ENCODE results near the gene KIAA1217.

KIAA1217 gene

DNA sequence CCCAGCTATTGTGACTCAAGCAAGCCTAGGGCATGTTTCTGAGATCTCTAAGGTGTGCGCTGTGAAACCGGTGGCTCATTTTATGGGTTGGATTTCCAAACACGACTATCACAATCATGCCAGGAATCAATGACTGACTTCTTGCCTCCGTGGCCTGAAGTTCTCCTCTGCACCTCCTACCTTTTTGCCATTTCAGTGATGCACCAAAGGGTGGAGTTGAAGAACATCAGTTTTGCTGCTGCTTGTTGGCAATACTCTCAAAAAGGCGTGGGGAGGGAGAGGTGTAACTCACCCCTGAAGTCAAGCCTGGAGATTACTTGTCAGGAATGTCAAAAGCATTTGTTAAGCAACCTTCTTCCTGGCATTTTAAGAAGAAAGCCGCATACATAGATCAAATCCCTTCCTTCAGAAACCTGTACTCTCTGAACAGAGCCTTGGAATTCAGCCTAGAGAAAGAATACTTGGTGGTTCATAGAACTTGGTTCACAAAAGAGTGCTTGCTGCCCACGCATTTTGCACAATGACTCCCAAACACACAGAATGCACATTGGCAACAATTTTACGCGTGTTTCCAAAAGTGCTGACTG lies 41.0 kb downstream of the KIAA1217 start:
- H3K4me3 ChIP-seq (ENCODE audit: low read length): no peak overlapping the region
- peaks cover 16% of the 10 kb centered on the region for H3K4me1 ChIP-seq (ENCODE audit: control insufficient read depth, low read depth, low read length)
- no peak overlapping the region for H3K9ac ChIP-seq (ENCODE audit: low read length)
- H3K36me3 ChIP-seq (ENCODE audit: control insufficient read depth, low read depth, low read length): no peaks in the 10 kb centered on the region
- no peaks in the 10 kb centered on the region for H3K27me3 ChIP-seq (ENCODE audit: control insufficient read depth, insufficient read depth, low read length)
- no peak overlapping the region for H3K27ac ChIP-seq (ENCODE audit: low read length)
- no peaks in the 10 kb centered on the region for H3K9me3 ChIP-seq (ENCODE audit: control insufficient read depth, low read depth, low read length)

DNA sequence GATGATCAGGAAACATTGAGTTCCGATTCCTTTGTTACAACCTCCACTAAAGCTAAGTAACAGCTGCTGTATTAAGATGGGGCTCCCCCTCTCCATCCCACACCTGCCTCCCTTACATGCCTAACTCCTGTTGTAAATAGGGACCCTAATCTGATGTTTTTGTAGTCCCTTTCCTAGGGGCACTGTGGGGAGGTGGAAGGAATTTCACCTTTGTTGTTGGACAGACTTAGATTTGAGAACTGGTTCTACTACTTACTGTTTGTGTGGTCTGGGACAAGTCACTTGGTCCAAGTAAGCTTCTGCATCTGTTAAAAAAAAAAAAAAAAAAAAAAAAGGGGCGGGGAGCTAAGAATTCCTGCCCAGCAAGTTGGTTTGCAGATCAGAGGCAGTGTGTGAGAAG lies 42.6 kb downstream of the KIAA1217 start:
- Histone ChIP-seq H3K27ac (ENCODE audit: low read length) (no peak overlapping the region), H3K27me3 (ENCODE audit: control insufficient read depth, insufficient read depth, low read length) (no peaks in the 10 kb centered on the region)

DNA sequence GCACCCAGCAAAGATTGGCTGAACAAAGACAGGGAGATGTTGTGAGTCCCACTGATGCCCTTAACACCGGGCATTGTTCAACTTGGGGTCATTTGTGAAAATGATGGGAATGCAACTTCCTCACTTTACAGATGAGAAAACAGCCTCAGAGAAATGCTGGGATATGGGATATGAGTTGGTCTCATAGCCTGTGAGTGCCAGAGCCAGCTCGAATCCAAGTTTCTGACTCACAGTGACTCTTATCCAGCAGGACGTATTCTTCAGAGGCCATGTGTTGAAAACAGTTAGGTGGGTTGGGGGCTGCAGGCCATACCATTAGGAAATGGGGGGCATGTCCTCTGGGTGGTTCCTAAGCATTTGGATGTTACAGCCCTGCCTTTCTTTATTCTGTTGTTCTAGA lies 45.2 kb downstream of the KIAA1217 start:
- H3K27ac ChIP-seq (ENCODE audit: low read length): no peak overlapping the region
- H3K9ac ChIP-seq (ENCODE audit: low read length): no peak overlapping the region
- no peaks in the 10 kb centered on the region for H3K9me3 ChIP-seq (ENCODE audit: control insufficient read depth, low read depth, low read length)
- peaks cover 36% of the 10 kb centered on the region for H3K4me1 ChIP-seq (ENCODE audit: control insufficient read depth, low read depth, low read length)
- no peak overlapping the region for H3K4me3 ChIP-seq (ENCODE audit: low read length)
- H3K27me3 ChIP-seq (ENCODE audit: control insufficient read depth, insufficient read depth, low read length): no peaks in the 10 kb centered on the region
- H3K36me3 ChIP-seq (ENCODE audit: control insufficient read depth, low read depth, low read length): no peaks in the 10 kb centered on the region

More for the DNA sequence above, 42.6 kb downstream of the KIAA1217 start:
- H3K4me1 ChIP-seq (ENCODE audit: control insufficient read depth, low read depth, low read length): peaks cover 31% of the 10 kb centered on the region
- H3K9me3 ChIP-seq (ENCODE audit: control insufficient read depth, low read depth, low read length): no peaks in the 10 kb centered on the region
- H3K4me3 ChIP-seq (ENCODE audit: low read length): no peak overlapping the region
- no peak overlapping the region for H3K9ac ChIP-seq (ENCODE audit: low read length)
- H3K36me3 ChIP-seq (ENCODE audit: control insufficient read depth, low read depth, low read length): no peaks in the 10 kb centered on the region

DNA sequence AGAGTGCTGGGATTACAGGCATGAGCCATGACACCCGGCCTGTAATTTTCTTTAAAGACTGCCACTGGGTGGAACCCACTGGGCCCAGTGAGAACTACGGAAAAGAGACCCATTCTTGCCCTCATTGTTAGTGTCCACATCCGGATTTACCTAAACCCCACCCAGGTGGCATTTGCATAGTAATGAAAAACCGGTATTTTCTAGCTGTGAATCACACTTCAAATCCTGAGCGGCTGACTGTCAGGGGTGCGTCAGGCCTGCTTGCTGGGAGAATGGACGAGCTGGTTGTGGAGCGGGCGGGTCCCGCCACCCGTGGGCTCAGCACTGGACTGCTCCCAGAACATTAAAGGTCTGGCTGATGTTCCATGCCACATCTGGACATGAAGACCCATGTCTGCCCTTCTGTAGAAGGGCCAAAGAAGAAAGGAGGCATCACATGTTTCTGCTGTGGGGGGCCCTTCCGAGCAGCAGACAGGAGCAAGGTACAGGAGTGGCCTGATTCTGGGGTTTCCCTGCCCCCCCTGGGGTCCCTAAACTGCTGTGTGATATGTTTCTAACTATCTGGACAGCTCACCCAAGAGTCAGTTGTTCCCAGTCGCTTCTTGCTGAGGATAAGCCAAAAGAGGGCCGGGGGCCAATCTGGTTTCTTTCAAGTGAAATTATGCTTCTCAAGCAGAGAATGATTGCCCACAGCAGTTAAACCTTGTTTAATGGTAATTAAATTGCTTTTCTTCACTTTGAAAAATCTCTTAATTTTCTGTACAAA lies 46.4 kb downstream of the KIAA1217 start:
- Histone ChIP-seq H3K9me3 (ENCODE audit: control insufficient read depth, low read depth, low read length) (no peaks in the 10 kb centered on the region), H3K36me3 (ENCODE audit: control insufficient read depth, low read depth, low read length) (no peaks in the 10 kb centered on the region), H3K9ac (ENCODE audit: low read length) (no peak overlapping the region), H3K27me3 (ENCODE audit: control insufficient read depth, insufficient read depth, low read length) (no peaks in the 10 kb centered on the region), H3K4me1 (ENCODE audit: control insufficient read depth, low read depth, low read length) (peaks cover 32% of the 10 kb centered on the region), H3K27ac (ENCODE audit: low read length) (no peak overlapping the region), H3K4me3 (ENCODE audit: low read length) (peak overlapping the region; percentile 23)

DNA sequence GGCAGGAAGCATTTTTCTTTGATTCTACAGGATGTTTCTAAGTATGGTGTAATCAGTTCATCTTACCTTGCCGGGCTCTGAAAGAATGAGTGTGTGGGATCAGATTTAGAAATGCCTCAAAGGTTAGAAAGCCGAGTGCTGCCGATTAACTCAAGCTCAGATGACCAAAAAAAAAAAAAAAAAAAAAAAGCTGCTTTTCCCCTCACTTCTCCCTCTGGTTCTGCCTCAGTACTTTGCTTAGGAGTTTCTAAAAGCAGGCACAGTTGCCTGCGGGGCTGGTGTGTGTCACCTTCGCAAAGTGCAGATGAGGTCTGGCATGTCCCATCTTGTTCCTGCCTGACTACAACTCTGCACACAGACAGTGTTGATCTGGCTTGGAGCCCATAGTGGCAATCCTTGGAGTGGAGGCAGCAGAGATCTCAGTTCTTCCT lies 47.0 kb downstream of the KIAA1217 start:
- Histone ChIP-seq H3K27ac (ENCODE audit: low read length) (no peak overlapping the region), H3K9ac (ENCODE audit: low read length) (no peak overlapping the region), H3K27me3 (ENCODE audit: control insufficient read depth, insufficient read depth, low read length) (no peaks in the 10 kb centered on the region), H3K36me3 (ENCODE audit: control insufficient read depth, low read depth, low read length) (no peaks in the 10 kb centered on the region), H3K4me3 (ENCODE audit: low read length) (no peak overlapping the region), H3K9me3 (ENCODE audit: control insufficient read depth, low read depth, low read length) (no peaks in the 10 kb centered on the region), H3K4me1 (ENCODE audit: control insufficient read depth, low read depth, low read length) (peaks cover 32% of the 10 kb centered on the region)

DNA sequence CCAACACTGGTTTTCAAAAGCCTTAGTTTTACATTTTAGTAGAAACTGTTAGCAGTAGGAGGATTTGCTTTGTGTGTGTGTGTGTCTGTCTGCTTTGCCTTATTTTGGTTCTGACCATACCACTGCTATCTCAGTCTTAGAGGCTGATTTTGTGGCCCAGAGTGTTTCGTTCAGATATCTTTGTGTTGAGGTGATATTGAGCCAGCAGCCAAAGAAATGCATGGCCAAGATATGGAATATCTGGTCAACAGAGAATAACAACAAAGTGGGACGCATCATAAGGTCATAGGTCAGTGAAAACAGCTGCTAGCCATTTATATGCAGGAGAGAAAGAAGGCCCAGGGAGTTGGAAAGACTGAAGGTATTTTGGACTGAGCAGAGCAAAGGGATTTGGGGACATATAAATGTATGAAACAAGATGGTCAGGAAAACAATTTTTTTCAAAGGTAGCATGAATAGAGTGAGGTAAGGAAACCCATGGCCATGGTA lies 47.7 kb downstream of the KIAA1217 start:
- Histone ChIP-seq H3K9ac (ENCODE audit: low read length) (no peak overlapping the region), H3K4me1 (ENCODE audit: control insufficient read depth, low read depth, low read length) (peaks cover 28% of the 10 kb centered on the region), H3K4me3 (ENCODE audit: low read length) (no peak overlapping the region), H3K27ac (ENCODE audit: low read length) (no peak overlapping the region), H3K27me3 (ENCODE audit: control insufficient read depth, insufficient read depth, low read length) (no peaks in the 10 kb centered on the region), H3K9me3 (ENCODE audit: control insufficient read depth, low read depth, low read length) (no peaks in the 10 kb centered on the region), H3K36me3 (ENCODE audit: control insufficient read depth, low read depth, low read length) (no peaks in the 10 kb centered on the region)

DNA sequence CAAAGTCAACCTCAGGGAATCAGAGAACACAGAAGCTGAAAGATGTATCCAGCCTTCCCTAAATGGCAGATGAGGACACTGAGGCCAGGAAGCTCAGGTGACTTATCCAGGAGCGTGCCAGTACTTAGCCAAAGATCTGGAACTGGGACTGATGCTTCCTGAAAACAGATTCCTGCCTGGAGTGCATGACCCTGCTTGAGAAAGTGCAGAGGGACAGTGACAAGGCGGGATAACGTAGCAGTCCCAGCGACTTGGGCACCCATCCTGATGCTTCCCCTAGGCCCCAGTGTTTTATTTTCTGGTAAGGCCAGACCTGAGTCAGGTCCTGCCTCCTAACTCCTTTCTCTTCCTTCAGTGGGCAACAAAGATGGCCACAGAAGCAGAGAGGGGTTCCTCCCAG lies 48.6 kb downstream of the KIAA1217 start:
- no peak overlapping the region for H3K9ac ChIP-seq (ENCODE audit: low read length)
- peaks cover 19% of the 10 kb centered on the region for H3K4me1 ChIP-seq (ENCODE audit: control insufficient read depth, low read depth, low read length)
- H3K27me3 ChIP-seq (ENCODE audit: control insufficient read depth, insufficient read depth, low read length): no peaks in the 10 kb centered on the region
- H3K9me3 ChIP-seq (ENCODE audit: control insufficient read depth, low read depth, low read length): no peaks in the 10 kb centered on the region
- H3K4me3 ChIP-seq (ENCODE audit: low read length): no peak overlapping the region
- H3K27ac ChIP-seq (ENCODE audit: low read length): no peak overlapping the region
- H3K36me3 ChIP-seq (ENCODE audit: control insufficient read depth, low read depth, low read length): no peaks in the 10 kb centered on the region

DNA sequence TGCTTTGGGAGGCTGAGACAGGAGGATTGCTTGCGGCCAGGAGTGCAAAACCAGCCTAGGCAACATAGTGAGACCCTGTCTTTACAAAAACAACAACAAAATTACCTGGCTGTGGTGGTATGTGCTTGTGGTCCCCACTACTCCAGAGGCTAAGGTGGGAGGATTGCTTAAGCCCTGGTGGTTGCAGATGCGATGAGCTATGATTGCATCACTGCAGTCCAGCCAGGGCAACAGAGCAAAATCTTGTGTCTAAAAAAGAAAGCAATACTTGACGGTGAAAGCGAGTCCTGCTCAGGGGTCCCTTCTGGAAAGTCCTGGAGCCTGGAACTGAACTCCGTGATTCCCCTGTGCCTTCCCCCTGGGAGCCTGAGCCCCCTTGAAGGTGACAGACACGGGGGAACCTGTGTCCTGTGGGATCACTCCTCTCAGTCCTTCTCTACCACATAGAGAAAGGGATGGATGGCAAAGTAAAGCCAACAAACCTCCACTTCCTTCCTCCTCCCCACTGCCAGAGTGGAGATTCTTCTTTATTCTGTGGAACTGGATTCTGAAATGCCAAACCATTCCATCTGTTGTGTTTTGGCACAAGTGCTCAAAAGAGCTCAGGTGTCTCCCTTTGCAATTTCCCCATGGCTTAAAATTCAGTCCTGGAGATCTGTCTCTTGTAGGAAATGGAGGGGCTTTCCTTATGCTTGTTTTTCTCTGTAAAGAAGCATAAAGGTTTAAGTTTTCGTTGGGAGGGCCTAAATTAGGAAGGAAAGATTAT lies 50.6 kb downstream of the KIAA1217 start:
- no peaks in the 10 kb centered on the region for H3K36me3 ChIP-seq (ENCODE audit: control insufficient read depth, low read depth, low read length)
- H3K9me3 ChIP-seq (ENCODE audit: control insufficient read depth, low read depth, low read length): no peaks in the 10 kb centered on the region
- no peak overlapping the region for H3K4me3 ChIP-seq (ENCODE audit: low read length)
- no peak overlapping the region for H3K27ac ChIP-seq (ENCODE audit: low read length)
- no peaks in the 10 kb centered on the region for H3K27me3 ChIP-seq (ENCODE audit: control insufficient read depth, insufficient read depth, low read length)
- H3K4me1 ChIP-seq (ENCODE audit: control insufficient read depth, low read depth, low read length): peaks cover 24% of the 10 kb centered on the region
- no peak overlapping the region for H3K9ac ChIP-seq (ENCODE audit: low read length)

DNA sequence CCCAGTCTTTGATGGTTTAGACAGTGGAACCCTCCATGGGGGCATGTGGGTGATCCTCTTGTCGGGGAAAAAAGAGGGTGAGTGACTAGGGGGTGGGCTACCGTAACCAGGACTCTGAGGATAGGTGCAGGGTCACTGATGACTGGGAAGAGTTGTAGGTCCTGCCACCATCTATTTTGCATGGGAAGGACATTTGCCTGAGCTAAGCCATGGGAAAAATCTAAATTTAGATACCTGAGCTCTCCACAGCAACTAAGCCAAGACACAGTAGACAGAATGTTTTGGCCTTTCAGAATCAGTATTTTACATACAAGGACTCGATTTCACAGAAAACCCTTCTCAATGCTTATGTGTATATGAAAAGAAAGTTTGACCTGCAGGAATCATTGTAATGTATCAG lies 52.7 kb downstream of the KIAA1217 start:
- no peaks in the 10 kb centered on the region for H3K36me3 ChIP-seq (ENCODE audit: control insufficient read depth, low read depth, low read length)
- no peak overlapping the region for H3K4me3 ChIP-seq (ENCODE audit: low read length)
- H3K9ac ChIP-seq (ENCODE audit: low read length): no peak overlapping the region
- no peak overlapping the region for H3K27ac ChIP-seq (ENCODE audit: low read length)
- H3K27me3 ChIP-seq (ENCODE audit: control insufficient read depth, insufficient read depth, low read length): no peaks in the 10 kb centered on the region
- peaks cover 8% of the 10 kb centered on the region for H3K4me1 ChIP-seq (ENCODE audit: control insufficient read depth, low read depth, low read length)
- H3K9me3 ChIP-seq (ENCODE audit: control insufficient read depth, low read depth, low read length): no peaks in the 10 kb centered on the region

DNA sequence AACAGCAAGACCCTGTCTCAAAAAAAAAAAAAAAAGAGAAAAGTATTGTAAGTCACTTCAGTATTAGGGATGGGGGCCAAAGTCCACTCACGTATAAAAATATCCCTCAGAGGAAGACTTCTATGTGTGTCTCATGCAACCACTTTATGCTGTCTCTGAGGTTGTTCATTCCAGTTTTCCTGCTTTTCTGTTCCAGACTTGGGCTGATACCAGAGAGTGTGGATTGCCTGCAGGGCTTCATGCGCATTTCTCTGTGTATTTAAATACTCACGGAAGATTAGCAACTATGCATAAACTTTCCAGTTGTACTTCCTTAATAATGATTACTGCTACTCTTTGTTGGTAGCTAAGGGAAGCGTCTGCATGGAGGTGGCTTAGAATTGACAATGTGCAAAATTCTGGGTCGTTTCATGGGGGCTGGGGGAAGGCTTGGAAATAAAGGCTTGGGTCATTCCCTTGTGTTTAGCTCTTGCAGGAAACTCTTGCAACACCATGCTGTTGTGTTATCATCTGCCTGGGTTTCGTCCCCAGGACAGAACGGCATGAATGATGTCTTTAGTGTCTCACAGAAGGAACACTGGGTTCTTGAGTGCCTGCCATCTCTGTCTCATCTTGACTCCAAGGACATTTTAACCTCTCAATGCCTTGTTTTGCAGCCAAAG lies 54.1 kb downstream of the KIAA1217 start:
- H3K4me1 ChIP-seq (ENCODE audit: control insufficient read depth, low read depth, low read length): peaks cover 4% of the 10 kb centered on the region
- H3K9me3 ChIP-seq (ENCODE audit: control insufficient read depth, low read depth, low read length): no peaks in the 10 kb centered on the region
- no peak overlapping the region for H3K27ac ChIP-seq (ENCODE audit: low read length)
- H3K36me3 ChIP-seq (ENCODE audit: control insufficient read depth, low read depth, low read length): no peaks in the 10 kb centered on the region
- H3K4me3 ChIP-seq (ENCODE audit: low read length): no peak overlapping the region
- H3K9ac ChIP-seq (ENCODE audit: low read length): no peak overlapping the region
- no peaks in the 10 kb centered on the region for H3K27me3 ChIP-seq (ENCODE audit: control insufficient read depth, insufficient read depth, low read length)

DNA sequence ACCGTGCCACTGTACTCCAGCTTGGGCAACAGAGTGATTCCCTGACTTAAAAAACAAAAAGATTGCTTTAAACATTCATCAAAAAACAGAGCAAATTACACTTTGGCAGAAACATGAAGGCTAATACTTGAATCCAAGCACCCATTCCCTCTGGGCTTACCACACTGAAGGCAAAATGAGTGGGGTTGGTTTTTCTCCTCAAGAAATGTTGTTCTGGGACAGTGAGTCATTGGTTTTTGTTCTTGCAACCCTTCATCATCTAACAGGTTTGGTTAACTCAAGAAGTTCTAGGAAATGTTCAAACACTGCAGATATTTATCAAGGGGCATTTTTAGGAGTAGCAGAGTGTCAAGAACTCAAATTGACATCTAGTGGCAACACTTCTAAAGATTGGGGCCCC lies 60.5 kb downstream of the KIAA1217 start:
- H3K36me3 ChIP-seq (ENCODE audit: control insufficient read depth, low read depth, low read length): no peaks in the 10 kb centered on the region
- H3K9ac ChIP-seq (ENCODE audit: low read length): no peak overlapping the region
- no peaks in the 10 kb centered on the region for H3K27me3 ChIP-seq (ENCODE audit: control insufficient read depth, insufficient read depth, low read length)
- H3K9me3 ChIP-seq (ENCODE audit: control insufficient read depth, low read depth, low read length): no peaks in the 10 kb centered on the region
- no peak overlapping the region for H3K27ac ChIP-seq (ENCODE audit: low read length)
- no peak overlapping the region for H3K4me3 ChIP-seq (ENCODE audit: low read length)
- no peaks in the 10 kb centered on the region for H3K4me1 ChIP-seq (ENCODE audit: control insufficient read depth, low read depth, low read length)

Measured in iPS-18a (cell line).